Stimulated activated CD8-positive, alpha-beta memory T cell treated with anti-CD3 and anti-CD28 coated beads, Interleukin-7, amount 100 ng/mL, for 4 hours (primary cell): ENCODE results near the gene CAPN2.

Source experiments
- DNase-seq, 2 donors: peaks; one replicate each; pipeline ENCODE4 v3.0.0-alpha.2; 2020; ENCODE audit warnings: low read depth in 2 of 2

The CAPN2 gene

GRCh38 chr1:223761411-223761810 lies 49.1 kb downstream of the CAPN2 start:
- DNase-seq, result no peak

GRCh38 chr1:223763251-223763650 lies 50.9 kb downstream of the CAPN2 start:
- DNase-seq, result no peak

- DNase-seq, result no peak
Observed at GRCh38 chr1:223763881-223764280, 51.5 kb downstream of the CAPN2 start.

GRCh38 chr1:223765036-223765718 lies 52.8 kb downstream of the CAPN2 start:
- no peak for DNase-seq

GRCh38 chr1:223765719-223766340 lies 53.5 kb downstream of the CAPN2 start:
- DNase-seq, result no peak

- no peak for DNase-seq
Observed at GRCh38 chr1:223770621-223771315, 58.4 kb downstream of the CAPN2 start.

- DNase-seq, result no peak
Observed at GRCh38 chr1:223771469-223771813, 59.1 kb downstream of the CAPN2 start.

- no peak for DNase-seq
Observed at GRCh38 chr1:223771814-223772770, 59.8 kb downstream of the CAPN2 start.

- no peak for DNase-seq
Observed at GRCh38 chr1:223772771-223773160, 60.4 kb downstream of the CAPN2 start.

- no peak for DNase-seq
Observed at GRCh38 chr1:223774134-223774814, 61.9 kb downstream of the CAPN2 start.

- DNase-seq, result no peak
Observed at GRCh38 chr1:223775054-223775453, 62.7 kb downstream of the CAPN2 start.

- no peak for DNase-seq
Observed at GRCh38 chr1:223775711-223776074, 63.4 kb downstream of the CAPN2 start.

GRCh38 chr1:223776075-223776814 lies 63.9 kb downstream of the CAPN2 start:
- DNase-seq, result peak; percentile 9 to 36

- no peak for DNase-seq
Observed at GRCh38 chr1:223776826-223777454, 64.6 kb downstream of the CAPN2 start.

GRCh38 chr1:223780318-223780717 lies 68.0 kb downstream of the CAPN2 start:
- no peak for DNase-seq

- no peak for DNase-seq
Observed at GRCh38 chr1:223780949-223781348, 68.6 kb downstream of the CAPN2 start.

GRCh38 chr1:223783676-223784075 lies 71.3 kb downstream of the CAPN2 start:
- DNase-seq, result no peak

GRCh38 chr1:223784541-223784940 lies 72.2 kb downstream of the CAPN2 start:
- no peak for DNase-seq

GRCh38 chr1:223785808-223786207 lies 73.5 kb downstream of the CAPN2 start:
- DNase-seq, result no peak

GRCh38 chr1:223788746-223789415 lies 76.5 kb downstream of the CAPN2 start:
- no peak for DNase-seq
